Measurements from ENCODE around the gene INO80C.

The INO80C gene, protein sequence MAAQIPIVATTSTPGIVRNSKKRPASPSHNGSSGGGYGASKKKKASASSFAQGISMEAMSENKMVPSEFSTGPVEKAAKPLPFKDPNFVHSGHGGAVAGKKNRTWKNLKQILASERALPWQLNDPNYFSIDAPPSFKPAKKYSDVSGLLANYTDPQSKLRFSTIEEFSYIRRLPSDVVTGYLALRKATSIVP

DNA sequence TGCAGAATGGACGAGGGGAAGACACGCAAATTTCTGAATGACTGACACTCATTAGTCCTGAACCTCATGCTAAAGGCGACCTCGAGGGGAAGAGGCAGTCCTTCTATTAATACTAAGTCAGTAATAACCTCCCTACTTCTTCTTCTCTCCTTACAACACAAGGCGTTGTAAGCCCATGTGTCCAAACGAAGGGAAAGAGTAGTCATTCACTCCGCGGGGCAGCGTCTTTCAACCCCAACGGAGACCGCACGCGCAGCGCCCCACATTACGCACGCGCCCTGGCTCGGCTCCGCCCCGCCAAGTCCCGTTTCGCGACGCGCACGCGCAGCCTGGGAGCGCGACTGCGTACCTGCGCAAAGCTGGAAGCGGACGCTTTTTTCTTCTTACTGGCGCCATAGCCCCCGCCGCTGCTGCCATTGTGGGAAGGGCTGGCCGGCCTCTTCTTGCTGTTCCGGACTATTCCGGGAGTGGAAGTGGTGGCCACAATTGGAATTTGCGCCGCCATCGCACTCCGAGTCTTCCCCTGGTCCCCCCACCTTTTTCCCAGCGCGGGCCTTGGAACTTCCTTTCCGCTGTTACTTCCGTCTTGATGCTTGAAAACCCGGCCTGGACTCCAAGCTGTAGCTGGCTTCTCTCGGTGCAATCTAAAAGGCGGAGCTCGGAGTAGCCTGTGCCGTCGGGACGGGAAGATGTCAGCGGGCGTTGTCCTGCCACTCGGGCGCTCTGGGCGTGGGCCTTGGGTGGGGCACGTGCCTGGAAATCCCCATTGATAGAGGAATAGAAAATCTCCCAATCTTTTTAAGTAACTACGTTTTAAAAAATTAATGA is at the start of gene INO80C:
TSS of gene INO80C (minus strand) at position 591 of the 828 bp plus-strand sequence. CDS start at position 505, 86 bp downstream.
- peak; percentile 73 to 85 for DNase-seq

DNA sequence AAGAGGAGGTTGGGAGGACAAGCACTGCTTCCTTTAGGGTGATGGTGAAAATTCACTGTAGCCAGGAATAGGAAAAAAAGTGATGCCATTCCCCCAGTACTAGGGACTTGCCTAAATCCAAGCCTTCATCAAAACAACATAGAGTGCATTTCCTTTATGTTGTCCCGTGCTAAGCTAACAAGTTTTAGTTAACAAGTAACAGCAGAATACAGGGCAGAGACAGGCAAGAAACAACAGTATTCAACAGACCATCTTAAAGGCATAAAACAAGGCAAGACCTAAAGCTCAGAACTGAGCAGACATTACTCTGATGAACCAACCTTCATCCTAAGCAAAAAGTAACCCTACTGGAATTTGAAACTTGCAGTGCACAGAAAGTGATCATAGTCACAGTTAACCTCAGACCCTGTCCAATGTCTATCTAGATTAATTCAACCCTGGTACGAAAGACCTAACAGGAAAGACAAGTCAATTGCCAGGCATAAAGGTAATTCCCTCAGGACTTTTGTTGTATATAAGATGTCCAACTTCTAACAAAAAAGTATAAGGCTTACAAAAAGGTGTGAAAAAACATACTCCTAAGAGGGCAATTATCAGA is 49.3 kb upstream of the INO80C start:
- DNase-seq: no peak

DNA sequence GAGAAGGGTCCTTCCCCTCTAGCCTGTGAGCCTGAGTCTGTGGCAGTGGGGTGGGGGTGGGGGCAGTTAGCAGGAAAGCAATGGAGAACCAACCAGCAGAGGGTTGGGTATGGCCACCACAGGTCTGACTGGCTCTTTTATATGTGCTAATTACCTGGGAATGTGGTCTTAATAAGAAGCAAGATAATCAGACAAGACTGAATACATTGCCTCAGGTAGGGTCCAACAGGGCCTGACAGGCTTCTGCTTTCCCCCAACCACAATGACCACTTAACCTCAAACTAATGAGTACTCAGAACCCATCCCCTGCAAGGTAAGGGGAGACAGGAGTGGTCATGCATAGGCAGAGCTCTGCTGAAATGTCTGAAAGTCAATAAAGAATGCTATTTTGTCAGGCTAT is 44.6 kb upstream of the INO80C start:
- DNase-seq: no peak

DNA sequence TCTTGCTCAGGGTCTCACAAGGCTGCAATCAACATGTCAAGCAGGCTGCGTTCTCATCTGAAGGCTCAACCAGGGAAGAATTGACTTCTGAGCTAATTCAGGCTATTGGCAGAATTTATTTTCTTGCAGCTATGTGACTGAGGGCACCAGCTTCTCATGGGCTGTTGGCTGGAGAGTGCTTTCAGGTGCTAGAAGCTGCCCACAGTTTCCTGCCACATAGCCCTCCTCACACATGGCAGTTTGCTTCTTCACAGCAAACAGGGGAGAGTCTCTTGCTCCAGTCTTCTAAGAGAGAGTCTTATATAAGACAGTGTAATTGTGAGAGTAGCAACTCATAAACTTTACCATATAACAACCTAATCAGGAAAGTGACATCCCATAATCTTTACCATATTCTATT is 37.5 kb upstream of the INO80C start:
- DNase-seq: no peak

DNA sequence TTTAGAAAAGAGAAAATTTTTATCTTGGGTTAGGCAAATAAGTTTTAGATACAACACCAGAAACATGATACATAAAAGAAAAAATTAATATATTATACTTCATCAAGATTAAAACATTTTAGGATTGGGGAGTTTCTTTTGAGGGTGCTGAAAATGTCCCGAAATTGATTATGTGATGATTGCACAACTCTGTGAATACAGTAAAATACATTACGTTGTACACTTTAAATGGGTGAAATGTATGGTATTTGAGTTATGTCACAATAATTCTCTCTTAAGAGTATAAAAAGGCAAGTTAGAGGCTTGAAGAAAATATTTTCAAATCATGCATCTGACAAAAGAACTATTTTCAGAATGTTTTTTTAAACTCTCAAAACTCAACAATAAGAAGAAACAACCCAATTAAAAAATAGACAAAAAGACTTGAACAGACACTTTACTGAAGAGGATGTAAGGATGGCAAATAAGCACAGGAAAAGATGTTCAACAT is 36.2 kb upstream of the INO80C start:
- DNase-seq: no peak

DNA sequence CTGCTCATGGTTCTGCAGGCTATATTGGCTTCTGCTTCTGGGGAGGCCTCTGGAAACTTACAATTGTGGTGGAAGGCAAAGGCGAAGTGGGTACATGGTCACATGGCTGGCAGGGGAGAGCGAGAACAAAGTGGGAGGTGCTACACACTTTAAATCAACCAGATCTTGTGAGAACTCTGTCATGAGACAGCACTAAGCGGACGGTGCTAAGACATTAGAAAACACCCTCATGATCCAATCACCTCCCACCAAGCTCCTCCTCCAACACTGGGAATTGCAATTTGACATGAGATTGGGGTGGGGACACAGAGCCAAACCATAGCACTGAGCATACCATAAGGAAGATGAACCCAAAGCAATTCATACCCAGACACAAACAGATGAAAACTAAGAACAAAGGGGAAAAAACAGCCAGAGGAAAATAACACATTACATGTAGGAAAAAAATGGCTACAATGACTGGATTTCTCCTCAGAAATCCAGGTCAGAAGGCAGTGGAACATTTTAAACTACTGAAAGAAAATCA is 31.1 kb upstream of the INO80C start:
- no peak for DNase-seq

DNA sequence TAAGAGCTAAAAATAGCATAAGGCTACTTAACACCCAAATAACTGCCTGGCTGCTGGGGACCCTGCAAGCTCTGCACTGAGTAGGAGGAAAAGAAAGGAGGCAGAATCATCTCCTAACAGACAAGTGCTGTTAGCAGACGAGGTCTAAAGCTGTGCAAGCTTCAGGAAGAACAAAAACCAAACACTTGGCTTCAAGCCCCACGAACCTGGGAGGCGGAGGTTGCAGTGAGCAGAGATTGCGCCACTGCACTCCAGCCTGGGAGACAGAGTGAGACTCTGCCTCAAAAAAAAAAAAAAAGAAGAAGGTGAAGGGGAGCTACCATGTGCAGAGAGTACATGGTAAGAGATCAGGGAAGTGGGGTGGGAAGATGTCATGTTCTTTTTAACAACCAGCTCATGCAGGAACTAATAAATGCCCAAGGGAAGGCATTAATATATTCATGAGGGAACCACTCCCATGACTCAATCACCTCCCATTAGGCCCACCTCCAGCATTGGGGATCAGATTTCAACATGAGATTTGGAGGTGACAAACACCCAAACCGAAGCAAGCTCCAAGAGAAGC is 28.8 kb upstream of the INO80C start:
- DNase-seq: no peak

DNA sequence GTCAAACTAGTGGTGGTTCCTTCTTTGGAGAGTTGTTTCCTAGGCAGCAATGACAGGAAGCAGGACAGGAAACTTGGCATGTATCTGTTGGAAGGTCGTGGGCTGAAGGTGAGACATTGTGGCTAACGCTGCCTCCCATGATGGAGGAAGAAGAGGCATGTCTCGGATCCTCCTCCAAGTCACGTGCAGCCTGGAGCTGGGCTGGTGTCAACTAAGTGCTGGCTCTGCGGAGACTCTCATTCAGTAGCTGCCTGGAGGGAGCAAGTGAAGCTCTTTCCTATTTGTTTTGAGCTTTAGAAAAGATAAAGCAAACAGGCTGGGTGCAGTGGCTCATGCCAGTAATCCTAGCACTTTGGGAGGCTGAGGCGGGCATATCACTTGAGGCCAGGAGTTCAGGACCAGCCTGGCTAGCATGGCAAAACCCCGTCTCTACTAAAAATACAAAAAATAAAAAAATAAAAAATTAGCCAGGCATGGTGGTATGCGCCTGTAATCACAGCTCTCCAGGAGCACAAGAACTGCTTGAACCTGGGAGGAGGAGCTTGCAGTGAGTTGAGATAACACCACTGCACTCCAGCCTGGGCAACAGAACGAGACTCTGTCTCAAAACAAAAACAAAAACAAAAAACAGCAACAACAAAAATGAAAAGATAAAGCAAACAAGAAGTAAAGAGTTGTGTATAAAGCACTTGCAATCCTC is 28.2 kb upstream of the INO80C start:
- DNase-seq: no peak

DNA sequence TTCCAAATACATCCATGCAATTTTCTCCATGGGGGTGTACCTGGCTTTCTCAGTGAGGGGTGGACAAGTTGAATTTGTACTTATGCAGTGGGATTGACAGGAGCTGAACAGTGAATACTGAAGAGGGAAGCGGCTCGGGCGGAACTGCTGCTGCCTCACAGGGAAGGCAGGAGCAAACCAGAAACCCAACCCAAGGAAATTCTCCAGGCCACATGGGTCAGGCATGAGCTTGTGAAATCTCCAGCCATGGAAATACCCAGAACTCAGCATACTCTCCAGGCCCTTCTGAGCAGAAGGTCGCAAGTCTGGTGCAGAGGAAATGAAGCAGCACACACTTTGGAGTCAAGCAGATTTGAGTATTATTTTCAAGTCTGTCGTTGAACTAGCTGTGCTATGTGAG is 26.5 kb upstream of the INO80C start:
- no peak for DNase-seq

DNA sequence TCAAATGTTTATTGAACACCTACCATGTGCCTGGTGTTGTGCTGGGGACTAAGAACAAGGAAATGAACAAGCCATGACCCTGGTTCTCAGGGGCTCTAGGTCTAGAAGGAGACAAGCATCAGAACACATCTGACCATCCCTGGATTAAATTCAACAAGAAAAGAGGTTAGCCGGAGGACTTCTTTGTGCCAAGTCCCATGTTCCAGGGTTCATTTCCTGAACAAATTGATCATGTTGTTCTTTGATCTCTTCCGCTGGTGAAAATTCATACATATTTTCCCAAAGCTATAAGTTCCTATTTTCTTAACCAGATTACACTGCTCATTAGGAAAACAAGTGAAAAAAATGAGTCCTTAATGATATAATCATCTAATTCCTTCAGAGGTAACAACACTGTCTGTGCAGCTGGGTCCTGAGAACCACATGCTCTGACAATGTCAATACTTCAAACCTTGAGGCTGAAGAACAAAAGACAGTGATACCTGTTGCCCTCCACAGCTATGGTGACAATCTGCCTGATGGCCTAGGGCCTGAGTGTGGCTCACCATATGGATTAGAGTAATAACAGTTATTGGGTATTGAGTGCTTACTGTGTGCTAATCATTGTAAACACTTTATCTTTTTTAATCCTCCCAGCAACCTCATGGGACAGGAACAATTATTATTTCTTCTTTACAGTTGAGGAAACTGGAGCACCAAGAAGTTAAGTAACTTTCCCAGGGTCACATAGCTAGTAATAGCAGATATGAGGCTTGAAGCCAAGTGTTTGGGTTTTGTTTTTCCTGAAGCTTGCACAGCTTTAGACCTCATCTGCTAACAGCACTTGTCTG is 24.6 kb upstream of the INO80C start:
- no peak for DNase-seq

DNA sequence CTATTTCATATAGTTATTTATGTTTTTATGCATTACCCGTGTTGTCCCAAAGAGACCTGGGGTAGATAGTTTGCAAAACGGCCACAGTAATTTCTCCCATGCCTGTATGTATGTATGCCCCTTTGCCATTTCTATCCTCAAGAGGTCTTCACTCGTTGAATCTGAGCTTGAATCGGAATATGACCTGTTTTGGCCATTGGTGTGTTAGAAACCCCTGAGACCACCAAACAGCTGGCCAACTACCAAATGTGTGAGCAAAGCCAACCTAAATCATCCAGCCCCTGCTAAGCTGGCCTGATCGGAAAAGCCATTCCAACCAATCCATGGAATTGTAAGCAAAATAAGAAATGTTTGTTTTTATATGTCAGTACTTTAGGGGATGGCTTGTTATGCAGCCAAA is 23.4 kb upstream of the INO80C start:
- DNase-seq: no peak

DNA sequence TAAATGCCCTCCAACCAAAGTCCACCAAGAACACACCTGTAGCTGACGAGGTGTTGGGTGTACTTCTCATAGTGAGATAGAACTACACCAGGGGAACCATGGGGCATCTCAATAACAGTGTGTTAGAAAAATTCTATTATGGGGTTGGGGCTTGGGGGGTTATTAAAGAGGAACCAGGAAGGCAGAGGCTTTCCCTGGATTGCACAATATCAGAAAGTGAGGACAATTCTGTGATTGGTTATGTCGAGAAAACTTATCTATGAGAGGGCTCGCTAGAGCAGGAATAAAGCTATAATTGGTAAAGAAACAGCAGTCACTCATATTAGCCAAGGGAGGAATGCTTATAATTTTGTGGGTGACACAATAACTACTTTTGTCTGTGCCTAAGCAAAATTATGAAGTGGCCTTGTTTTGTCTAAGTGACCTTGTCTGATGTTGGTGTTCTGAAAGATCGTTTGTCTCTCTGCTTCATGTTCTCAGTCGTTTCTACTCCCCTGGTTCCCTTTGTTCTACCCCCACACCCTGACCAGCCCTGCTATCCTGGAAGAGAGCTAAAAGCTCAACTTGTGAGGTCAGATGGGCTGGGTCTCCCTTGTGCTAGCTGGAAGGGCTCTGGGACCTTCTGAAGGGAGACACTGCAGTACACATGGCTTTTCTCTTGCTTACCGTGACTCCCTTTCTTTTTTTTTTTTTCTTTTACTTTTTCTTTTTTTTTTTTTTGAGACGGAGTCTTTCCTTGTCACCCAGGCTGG is 21.6 kb upstream of the INO80C start:
- DNase-seq: no peak

DNA sequence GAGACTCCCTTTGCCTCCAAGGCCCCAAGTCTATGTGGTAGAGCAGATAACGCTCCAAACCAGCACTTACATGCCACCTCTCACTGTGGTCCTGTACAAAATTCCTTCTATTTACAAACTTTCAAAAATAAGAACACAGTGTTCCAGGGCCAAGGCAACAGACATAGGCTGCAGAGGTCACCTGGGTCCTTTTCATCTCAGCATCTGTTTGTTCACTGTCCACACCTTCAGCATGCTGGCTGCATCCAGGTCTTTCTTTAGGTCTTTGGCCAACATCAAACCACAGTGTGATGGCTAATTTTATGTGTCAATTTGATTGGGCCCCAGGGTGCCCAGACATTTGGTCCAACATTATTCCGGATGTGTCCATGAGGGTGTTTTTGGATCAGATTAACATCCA is 20.0 kb upstream of the INO80C start:
- no peak for DNase-seq

DNA sequence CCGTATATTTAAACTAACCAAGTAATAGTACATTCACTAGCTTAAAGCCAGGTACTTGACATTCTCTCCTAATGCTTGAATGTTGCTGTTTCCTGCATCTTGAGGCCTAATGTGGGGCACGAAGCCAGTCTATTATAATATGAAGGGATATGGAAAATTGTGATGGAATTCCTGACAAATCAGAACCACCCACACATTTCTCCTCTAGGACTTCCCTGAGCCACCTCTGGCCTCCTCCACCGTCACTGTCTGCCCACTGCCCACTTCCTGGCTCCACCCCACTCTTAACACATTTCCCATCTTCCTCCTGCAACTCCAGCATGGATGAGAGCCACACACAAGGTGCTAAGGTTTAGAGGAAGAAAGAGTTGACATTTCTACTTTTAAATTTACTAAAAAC is 19.0 kb upstream of the INO80C start:
- DNase-seq: no peak

DNA sequence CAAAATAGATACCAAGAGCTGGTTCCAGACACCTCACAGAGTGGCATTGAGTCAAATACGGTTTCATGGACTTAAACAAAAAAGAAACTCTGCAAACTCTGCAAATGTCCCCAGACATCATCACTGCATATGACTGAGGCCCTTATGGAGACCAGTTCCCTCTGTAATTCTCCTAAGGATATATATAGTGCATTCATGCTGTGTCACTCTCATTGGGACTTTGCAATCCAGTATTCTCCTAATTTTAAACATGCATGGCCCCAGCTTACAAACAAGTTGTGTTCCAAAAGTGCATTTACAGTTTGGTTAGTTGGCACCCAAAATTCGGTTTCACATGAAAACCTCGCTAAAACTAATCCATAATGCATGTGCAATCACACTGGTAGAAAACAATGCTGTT is 18.6 kb upstream of the INO80C start:
- DNase-seq: no peak

DNA sequence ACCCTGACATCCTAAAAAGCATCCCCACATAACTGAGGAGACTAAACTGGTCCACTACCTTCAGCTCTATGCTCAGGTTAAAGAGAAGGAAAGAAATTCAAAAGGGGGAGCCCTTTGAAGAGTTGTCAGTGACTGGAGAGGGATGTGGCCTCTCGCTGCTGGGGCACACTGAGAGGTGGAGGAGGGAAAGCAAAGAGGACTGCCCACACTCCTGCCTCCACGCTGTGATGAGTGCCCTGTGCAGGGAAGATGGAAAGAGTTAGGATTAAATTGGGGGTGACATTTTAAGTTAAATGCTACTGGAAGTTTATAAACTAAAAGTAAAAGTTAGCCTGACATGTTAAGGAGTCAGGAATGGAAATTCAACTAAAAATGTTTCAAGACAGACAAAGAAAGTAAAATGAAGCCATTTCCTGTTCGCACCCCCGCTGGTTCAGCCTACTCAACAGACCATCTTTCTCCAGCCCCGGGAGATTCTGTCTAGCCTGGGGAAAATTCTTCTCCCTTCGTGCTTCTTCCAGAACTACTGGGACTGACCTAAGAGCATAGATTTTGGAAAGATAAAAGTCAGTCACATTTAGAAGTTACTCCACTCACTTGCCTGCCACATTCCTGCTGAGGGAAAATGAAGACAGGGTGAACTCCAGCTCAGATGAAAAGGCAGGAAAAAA is 17.8 kb upstream of the INO80C start:
- DNase-seq: no peak

DNA sequence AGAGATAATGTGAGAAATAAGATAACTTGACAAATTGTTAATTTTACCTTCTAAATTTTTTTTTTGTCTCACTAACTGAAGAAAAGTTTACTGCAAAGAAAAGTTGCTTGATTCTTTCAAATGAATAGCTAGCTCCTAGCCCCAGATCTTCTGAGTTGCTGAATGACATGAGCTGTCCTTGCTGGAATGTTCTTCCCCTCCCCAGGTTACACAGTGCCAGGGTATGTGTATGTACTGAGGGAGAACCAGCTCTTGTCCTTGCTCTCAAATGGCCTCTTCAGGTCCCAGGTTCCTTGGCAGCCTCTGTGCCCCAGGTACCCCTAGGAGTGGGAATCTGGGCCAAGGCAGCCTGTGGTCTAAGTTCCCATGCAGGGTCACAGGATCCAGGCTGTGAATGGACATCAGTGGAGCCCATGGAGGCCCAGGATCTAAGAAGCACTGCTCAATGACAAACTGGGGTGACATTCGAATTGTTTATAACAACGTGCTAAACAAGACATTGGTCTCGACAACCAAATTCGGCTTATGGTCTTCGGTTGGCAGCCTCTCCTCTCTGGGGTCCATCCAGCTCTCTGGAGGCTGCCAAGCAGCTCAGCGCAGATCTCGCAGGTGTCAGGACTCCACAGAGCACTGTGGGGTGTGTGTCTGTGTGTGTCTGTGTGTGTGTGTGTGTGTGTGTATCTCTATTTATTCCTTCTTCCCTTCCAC is 17.1 kb upstream of the INO80C start:
- no peak for DNase-seq

DNA sequence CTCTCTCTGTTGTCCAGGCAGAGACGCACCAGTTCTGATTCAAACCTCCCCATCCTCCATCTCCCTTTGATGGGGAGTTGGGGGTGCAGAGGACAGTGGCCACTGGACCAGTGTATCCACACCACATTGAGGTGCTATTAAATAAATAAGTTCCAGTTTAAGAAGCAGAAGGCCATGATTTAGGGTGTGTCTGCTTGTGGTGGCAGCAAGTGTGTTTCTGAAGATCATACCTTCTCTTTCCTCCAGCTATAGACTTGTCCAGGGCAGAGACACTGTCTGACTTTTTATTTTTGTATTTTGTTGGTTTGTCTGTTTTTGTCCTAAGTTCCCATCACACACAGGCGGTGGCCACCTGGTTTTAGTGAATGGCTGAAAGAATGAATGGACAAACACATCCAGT is 16.5 kb upstream of the INO80C start:
- DNase-seq: no peak

DNA sequence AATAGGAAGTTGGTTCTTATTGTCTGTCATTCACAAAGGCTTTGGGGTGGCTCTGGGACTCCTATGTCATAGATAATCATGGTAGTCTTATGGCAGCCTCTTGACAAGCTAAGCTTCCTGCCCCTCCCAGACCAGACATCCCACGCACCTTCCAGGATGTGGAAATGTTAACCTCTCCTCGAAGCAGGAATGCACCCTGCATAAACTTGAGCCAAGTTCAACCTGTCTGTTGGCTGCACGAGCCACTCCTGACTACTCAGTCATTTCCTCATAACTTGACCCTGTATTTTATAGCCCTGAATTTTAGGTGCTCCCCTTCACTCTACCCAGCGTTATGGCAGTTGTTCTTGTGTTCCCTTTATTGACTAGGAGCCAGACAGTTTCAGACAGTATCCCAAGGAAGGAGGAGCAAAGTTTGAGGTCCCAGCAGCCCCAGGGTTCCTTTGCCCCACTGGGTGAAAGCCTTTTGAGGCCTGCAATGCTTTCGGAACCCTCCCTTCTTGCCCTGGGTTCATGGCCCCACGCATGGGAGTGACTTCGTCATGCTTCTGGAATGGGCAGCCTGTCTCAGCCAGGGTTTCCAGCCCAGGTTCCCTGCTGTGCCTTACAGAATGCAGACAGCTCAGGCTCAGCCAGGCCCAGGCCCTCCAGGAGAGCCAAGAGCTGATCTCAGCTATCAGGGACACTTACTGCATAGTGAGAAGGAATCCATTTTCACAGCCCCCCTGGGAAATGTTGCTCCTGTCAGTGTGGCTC is 15.6 kb upstream of the INO80C start:
- DNase-seq: no peak
